Neural cell (in vitro differentiated cells): Measurements from ENCODE around the gene RNF212. TPM values are rescaled to one million over a fixed set of nuclear protein-coding genes. Genes with fewer than 3 reads are reported as not detected.

Experiments
- H2AFZ ChIP-seq: fragments of 200-600, 300-800 bp; sonication (generic), shearing (Covaris generic); 2 replicates; pipeline ENCODE4 v1.6.0; 2014; ENCODE audit warnings: low read depth, mild to moderate bottlenecking, antibody characterized with exemption, low read length, moderate library complexity
- H3F3A ChIP-seq: fragments of 200-600 bp; shearing (Covaris generic); 2 replicates; pipeline ENCODE4 v1.6.1; 2016; ENCODE audit warnings: mild to moderate bottlenecking, moderate library complexity, mixed read lengths, antibody characterized with exemption, low read length; ENCODE audit not compliant: insufficient read depth, poor library complexity, severe bottlenecking
- H3K27ac ChIP-seq: fragments of 200-600, 300-800 bp; sonication (generic), shearing (Covaris generic); 2 replicates; pipeline ENCODE4 v1.5.1; 2014; ENCODE audit warnings: mild to moderate bottlenecking, low read length, moderate library complexity
- H3K27me3 ChIP-seq: fragments of 300-800, 200-600 bp; sonication (generic), shearing (Covaris generic); 2 replicates; pipeline ENCODE4 v1.6.0; 2014; ENCODE audit warnings: mild to moderate bottlenecking, low read depth, low read length, moderate library complexity; ENCODE audit not compliant: insufficient read depth
- H3K36me3 ChIP-seq: fragments of 300-800, 200-600 bp; sonication (generic), shearing (Covaris generic); 2 replicates; pipeline ENCODE4 v1.5.1; 2014; ENCODE audit warnings: mild to moderate bottlenecking, antibody characterized with exemption, low read length, moderate library complexity; ENCODE audit not compliant: insufficient read depth
- H3K4me2 ChIP-seq: fragments of 300-800, 200-600 bp; sonication (generic), shearing (Covaris generic); 2 replicates; pipeline ENCODE4 v1.6.0; 2014; ENCODE audit warnings: mild to moderate bottlenecking, low read length
- H3K4me3 ChIP-seq: fragments of 300-800, 200-600 bp; sonication (generic), shearing (Covaris generic); 2 replicates; pipeline ENCODE4 v1.5.1; 2014; ENCODE audit warnings: mild to moderate bottlenecking, low read length, moderate library complexity
- H3K79me2 ChIP-seq: fragments of 200-600 bp; shearing (Covaris generic); replicated peaks from 2 replicates; pipeline ENCODE4 v1.6.0; 2014; ENCODE audit warnings: mild to moderate bottlenecking, low read length, moderate library complexity; ENCODE audit not compliant: insufficient read depth
- H3K9ac ChIP-seq: fragments of 300-800, 200-600 bp; sonication (generic), shearing (Covaris generic); 2 replicates; pipeline ENCODE4 v1.6.1; 2016; ENCODE audit warnings: mild to moderate bottlenecking, low read length, mixed read lengths
- H3K9me2 ChIP-seq: fragments of 200-600 bp; shearing (Covaris generic); 2 replicates; pipeline ENCODE4 v1.6.1; 2016; ENCODE audit warnings: mild to moderate bottlenecking, low read length, mixed read lengths; ENCODE audit not compliant: insufficient read depth
- H3K9me3 ChIP-seq: fragments of 200-600, 300-800 bp; sonication (generic), shearing (Covaris generic); 2 replicates; pipeline ENCODE4 v1.6.1; 2016; ENCODE audit warnings: mild to moderate bottlenecking, mixed run types, low read length, moderate library complexity, mixed read lengths
- H4K20me1 ChIP-seq: fragments of 200-600 bp; shearing (Covaris generic); 2 replicates; pipeline ENCODE4 v1.6.1; 2016; ENCODE audit warnings: mild to moderate bottlenecking, mixed run types; ENCODE audit not compliant: insufficient read depth
- EP300 ChIP-seq: fragments of 450-650 bp; conservative IDR thresholded peaks from 2 replicates; pipeline ENCODE4 v1.6.1; 2014; ENCODE audit warnings: antibody characterized with exemption, mild to moderate bottlenecking, moderate library complexity; ENCODE audit not compliant: poor library complexity, severe bottlenecking
- EZH2 ChIP-seq: fragments of 200-600, 300-800 bp; shearing (Covaris generic), sonication (generic); IDR thresholded peaks from 2 replicates; pipeline ENCODE4 v1.6.1; 2014; ENCODE audit warnings: antibody characterized with exemption, low read length, borderline replicate concordance, mild to moderate bottlenecking; ENCODE audit not compliant: insufficient read depth, poor library complexity, severe bottlenecking
- MXI1 ChIP-seq: fragments of 450-650 bp; conservative IDR thresholded peaks from 2 replicates; pipeline ENCODE4 v1.6.1; 2014; ENCODE audit warnings: antibody characterized with exemption, mild to moderate bottlenecking; ENCODE audit not compliant: poor library complexity, severe bottlenecking
- POLR2AphosphoS5 ChIP-seq: IDR thresholded peaks from 2 replicates; pipeline ENCODE4 v1.6.1; 2012
- RAD21 ChIP-seq: fragments of 450-650 bp; conservative IDR thresholded peaks from 2 replicates; pipeline ENCODE4 v1.6.1; 2014; ENCODE audit warnings: antibody characterized with exemption, mild to moderate bottlenecking, moderate library complexity
- REST ChIP-seq: IDR thresholded peaks from 2 replicates; pipeline ENCODE4 v1.6.1; 2012; ENCODE audit warnings: borderline replicate concordance
- SMC3 ChIP-seq: fragments of 450-650 bp; conservative IDR thresholded peaks from 2 replicates; pipeline ENCODE4 v1.6.1; 2014; ENCODE audit warnings: antibody characterized with exemption, mild to moderate bottlenecking, moderate library complexity; ENCODE audit not compliant: poor library complexity
- TAF1 ChIP-seq: IDR thresholded peaks from 2 replicates; pipeline ENCODE4 v1.6.1; 2012; ENCODE audit warnings: low read depth
- polyA plus RNA-seq: library from polyadenylated mRNA; depleted of rRNA; stranded (reverse); fragments of >200 nt; gene quantifications from 2 replicates; pipeline ENCODE4 v1.2.3, GENCODE V29; 2014
- TF ChIP-seq, protein P1 (sequence below): fragments of 450-650 bp; IDR thresholded peaks from 2 replicates; pipeline ENCODE4 v1.5.1; 2014; ENCODE audit warnings: antibody characterized with exemption, mild to moderate bottlenecking, moderate library complexity; ENCODE audit not compliant: poor library complexity, severe bottlenecking

RNF212 gene
- polyA plus RNA-seq, 1 donor from 2014 or later, result 1.5 TPM

- TF ChIP-seq, protein P1, sequence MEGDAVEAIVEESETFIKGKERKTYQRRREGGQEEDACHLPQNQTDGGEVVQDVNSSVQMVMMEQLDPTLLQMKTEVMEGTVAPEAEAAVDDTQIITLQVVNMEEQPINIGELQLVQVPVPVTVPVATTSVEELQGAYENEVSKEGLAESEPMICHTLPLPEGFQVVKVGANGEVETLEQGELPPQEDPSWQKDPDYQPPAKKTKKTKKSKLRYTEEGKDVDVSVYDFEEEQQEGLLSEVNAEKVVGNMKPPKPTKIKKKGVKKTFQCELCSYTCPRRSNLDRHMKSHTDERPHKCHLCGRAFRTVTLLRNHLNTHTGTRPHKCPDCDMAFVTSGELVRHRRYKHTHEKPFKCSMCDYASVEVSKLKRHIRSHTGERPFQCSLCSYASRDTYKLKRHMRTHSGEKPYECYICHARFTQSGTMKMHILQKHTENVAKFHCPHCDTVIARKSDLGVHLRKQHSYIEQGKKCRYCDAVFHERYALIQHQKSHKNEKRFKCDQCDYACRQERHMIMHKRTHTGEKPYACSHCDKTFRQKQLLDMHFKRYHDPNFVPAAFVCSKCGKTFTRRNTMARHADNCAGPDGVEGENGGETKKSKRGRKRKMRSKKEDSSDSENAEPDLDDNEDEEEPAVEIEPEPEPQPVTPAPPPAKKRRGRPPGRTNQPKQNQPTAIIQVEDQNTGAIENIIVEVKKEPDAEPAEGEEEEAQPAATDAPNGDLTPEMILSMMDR, result no peak
- TF ChIP-seq POLR2AphosphoS5 (no peak), REST (no peak), MXI1 (no peak), EZH2 (no peak), EP300 (no peak), SMC3 (no peak), TAF1 (no peak), RAD21 (no peak)
- Histone ChIP-seq H2AFZ (no peak overlapping the region), H3K9ac (no peak overlapping the region), H3F3A (no peaks in the 10 kb centered on the region), H3K4me2 (no peak overlapping the region), H3K4me3 (no peak overlapping the region), H3K36me3 (no peaks in the 10 kb centered on the region), H4K20me1 (no peaks in the 10 kb centered on the region), H3K27me3 (no peaks in the 10 kb centered on the region), H3K27ac (no peak overlapping the region), H3K9me3 (no peaks in the 10 kb centered on the region), H3K9me2 (no peaks in the 10 kb centered on the region), H3K79me2 (no peaks in the 10 kb centered on the region)
Observed at GRCh38 chr4:1052231-1052671, 61.1 kb downstream of the RNF212 start.

- H3K9me2 ChIP-seq, result no peaks in the 10 kb centered on the region
- no peaks in the 10 kb centered on the region for H3K9me3 ChIP-seq
- H3K36me3 ChIP-seq, result no peaks in the 10 kb centered on the region
- no peak overlapping the region for H3K4me2 ChIP-seq
- H3K27me3 ChIP-seq, result no peaks in the 10 kb centered on the region
- no peak for TF ChIP-seq EZH2
- TF ChIP-seq TAF1, result no peak
- TF ChIP-seq EP300, result no peak
- TF ChIP-seq POLR2AphosphoS5, result no peak
- TF ChIP-seq REST, result no peak
- no peak for TF ChIP-seq SMC3
- no peak for TF ChIP-seq MXI1
- TF ChIP-seq RAD21, result no peak
- TF ChIP-seq, protein P1, result no peak
- H3K79me2 ChIP-seq, result no peaks in the 10 kb centered on the region
- H3F3A ChIP-seq, result no peaks in the 10 kb centered on the region
- H2AFZ ChIP-seq, result no peak overlapping the region
- H4K20me1 ChIP-seq, result no peaks in the 10 kb centered on the region
- no peak overlapping the region for H3K4me3 ChIP-seq
- no peak overlapping the region for H3K27ac ChIP-seq
- H3K9ac ChIP-seq, result no peak overlapping the region
Observed at GRCh38 chr4:1051472-1051871, 61.9 kb downstream of the RNF212 start.
